Duodenal mucosa (tissue), 2 donors: Measurements from ENCODE around the gene ATP2B2.

Experiments
- H3K27ac ChIP-seq: one replicate; pipeline ENCODE4 v1.7.0; 2013; ENCODE audit warnings: low read depth, low read length
- H3K27me3 ChIP-seq, 2 donors: one replicate each; pipeline ENCODE4 v1.7.0; 2013; ENCODE audit warnings: low read length in 2 of 2, control low read depth in 1 of 2; ENCODE audit not compliant: insufficient read depth in 2 of 2, control insufficient read depth in 1 of 2
- H3K36me3 ChIP-seq, 2 donors: one replicate each; pipeline ENCODE4 v1.7.0; 2013; ENCODE audit warnings: low read length in 2 of 2, control low read depth in 1 of 2; ENCODE audit not compliant: insufficient read depth in 2 of 2, control insufficient read depth in 1 of 2
- H3K4me1 ChIP-seq, 2 donors: one replicate each; pipeline ENCODE4 v1.7.0; 2013; ENCODE audit warnings: low read length in 2 of 2, control low read depth in 1 of 2; ENCODE audit not compliant: insufficient read depth in 2 of 2, control insufficient read depth in 1 of 2
- H3K4me3 ChIP-seq, 2 donors: one replicate each; pipeline ENCODE4 v1.7.0; 2013; ENCODE audit warnings: low read length in 2 of 2, low read depth in 1 of 2
- H3K9ac ChIP-seq, 2 donors: one replicate each; pipeline ENCODE4 v1.7.0; 2013; ENCODE audit warnings: low read length in 2 of 2, low read depth in 1 of 2
- H3K9me3 ChIP-seq, 2 donors: one replicate each; pipeline ENCODE4 v1.7.0; 2013; ENCODE audit warnings: low read length in 2 of 2, control low read depth in 1 of 2; ENCODE audit not compliant: control insufficient read depth in 1 of 2

ATP2B2 gene

GRCh38 chr3:10354361-10355015 is 150.9 kb downstream of the ATP2B2 start:
- Histone ChIP-seq H3K36me3 (no peaks in the 10 kb centered on the region), H3K9me3 (no peaks in the 10 kb centered on the region), H3K4me1 (no peaks in the 10 kb centered on the region), H3K27me3 (no peaks in the 10 kb centered on the region), H3K9ac (no peak overlapping the region), H3K27ac (no peak overlapping the region), H3K4me3 (no peak overlapping the region)

GRCh38 chr3:10353661-10354360 is 151.6 kb downstream of the ATP2B2 start:
- no peaks in the 10 kb centered on the region for H3K9me3 ChIP-seq
- H3K4me3 ChIP-seq: no peak overlapping the region
- H3K27me3 ChIP-seq: no peaks in the 10 kb centered on the region
- H3K9ac ChIP-seq: no peak overlapping the region
- no peak overlapping the region for H3K27ac ChIP-seq
- H3K36me3 ChIP-seq: no peaks in the 10 kb centered on the region
- H3K4me1 ChIP-seq: no peaks in the 10 kb centered on the region

GRCh38 chr3:10353160-10353559 is 152.2 kb downstream of the ATP2B2 start:
- no peaks in the 10 kb centered on the region for H3K4me1 ChIP-seq
- no peaks in the 10 kb centered on the region for H3K9me3 ChIP-seq
- H3K4me3 ChIP-seq: no peak overlapping the region
- H3K27ac ChIP-seq: no peak overlapping the region
- H3K9ac ChIP-seq: no peak overlapping the region
- H3K36me3 ChIP-seq: no peaks in the 10 kb centered on the region
- no peaks in the 10 kb centered on the region for H3K27me3 ChIP-seq

GRCh38 chr3:10352146-10352911 is 153.1 kb downstream of the ATP2B2 start:
- Histone ChIP-seq H3K9ac (no peak overlapping the region), H3K9me3 (no peaks in the 10 kb centered on the region), H3K4me3 (no peak overlapping the region), H3K27me3 (no peaks in the 10 kb centered on the region), H3K36me3 (no peaks in the 10 kb centered on the region), H3K4me1 (no peaks in the 10 kb centered on the region), H3K27ac (no peak overlapping the region)

GRCh38 chr3:10351013-10351735 is 154.2 kb downstream of the ATP2B2 start:
- H3K9me3 ChIP-seq: no peaks in the 10 kb centered on the region

GRCh38 chr3:10350324-10350985 is 154.9 kb downstream of the ATP2B2 start:
- H3K9me3 ChIP-seq: no peaks in the 10 kb centered on the region
- H3K27me3 ChIP-seq: no peaks in the 10 kb centered on the region

More at GRCh38 chr3:10351013-10351735, 154.2 kb downstream of the ATP2B2 start:
- H3K27me3 ChIP-seq: no peaks in the 10 kb centered on the region
- H3K27ac ChIP-seq: no peak overlapping the region
- no peaks in the 10 kb centered on the region for H3K36me3 ChIP-seq
- H3K9ac ChIP-seq: no peak overlapping the region
- H3K4me1 ChIP-seq: no peaks in the 10 kb centered on the region
- H3K4me3 ChIP-seq: no peak overlapping the region

GRCh38 chr3:10349801-10350200 is 155.6 kb downstream of the ATP2B2 start:
- Histone ChIP-seq H3K36me3 (no peaks in the 10 kb centered on the region), H3K27me3 (no peaks in the 10 kb centered on the region), H3K4me1 (no peaks in the 10 kb centered on the region), H3K4me3 (no peak overlapping the region), H3K9me3 (no peaks in the 10 kb centered on the region), H3K9ac (no peak overlapping the region), H3K27ac (no peak overlapping the region)

More at GRCh38 chr3:10350324-10350985, 154.9 kb downstream of the ATP2B2 start:
- H3K36me3 ChIP-seq: no peaks in the 10 kb centered on the region
- no peak overlapping the region for H3K27ac ChIP-seq
- H3K4me1 ChIP-seq: no peaks in the 10 kb centered on the region
- no peak overlapping the region for H3K4me3 ChIP-seq
- H3K9ac ChIP-seq: no peak overlapping the region

GRCh38 chr3:10348404-10348721 is 157.0 kb downstream of the ATP2B2 start:
- H3K4me1 ChIP-seq: no peaks in the 10 kb centered on the region
- no peak overlapping the region for H3K27ac ChIP-seq
- no peaks in the 10 kb centered on the region for H3K27me3 ChIP-seq
- H3K36me3 ChIP-seq: no peaks in the 10 kb centered on the region
- H3K9me3 ChIP-seq: no peaks in the 10 kb centered on the region
- no peak overlapping the region for H3K4me3 ChIP-seq
- no peak overlapping the region for H3K9ac ChIP-seq

- H3K27ac ChIP-seq: no peak overlapping the region
- no peak overlapping the region for H3K9ac ChIP-seq
- H3K27me3 ChIP-seq: no peaks in the 10 kb centered on the region
Measured at GRCh38 chr3:10347648-10348403, 157.6 kb downstream of the ATP2B2 start.

More at GRCh38 chr3:10347648-10348403, 157.6 kb downstream of the ATP2B2 start:
- no peaks in the 10 kb centered on the region for H3K36me3 ChIP-seq
- no peaks in the 10 kb centered on the region for H3K4me1 ChIP-seq
- no peaks in the 10 kb centered on the region for H3K9me3 ChIP-seq
- no peak overlapping the region for H3K4me3 ChIP-seq
